ENCODE measurements around the gene FXR2. TPM values are rescaled to one million over a fixed set of nuclear protein-coding genes. Genes with fewer than 3 reads are reported as not detected.

Gene FXR2
- total RNA-seq, 1 donor from 2014 or later: 42.7 TPM

DNA sequence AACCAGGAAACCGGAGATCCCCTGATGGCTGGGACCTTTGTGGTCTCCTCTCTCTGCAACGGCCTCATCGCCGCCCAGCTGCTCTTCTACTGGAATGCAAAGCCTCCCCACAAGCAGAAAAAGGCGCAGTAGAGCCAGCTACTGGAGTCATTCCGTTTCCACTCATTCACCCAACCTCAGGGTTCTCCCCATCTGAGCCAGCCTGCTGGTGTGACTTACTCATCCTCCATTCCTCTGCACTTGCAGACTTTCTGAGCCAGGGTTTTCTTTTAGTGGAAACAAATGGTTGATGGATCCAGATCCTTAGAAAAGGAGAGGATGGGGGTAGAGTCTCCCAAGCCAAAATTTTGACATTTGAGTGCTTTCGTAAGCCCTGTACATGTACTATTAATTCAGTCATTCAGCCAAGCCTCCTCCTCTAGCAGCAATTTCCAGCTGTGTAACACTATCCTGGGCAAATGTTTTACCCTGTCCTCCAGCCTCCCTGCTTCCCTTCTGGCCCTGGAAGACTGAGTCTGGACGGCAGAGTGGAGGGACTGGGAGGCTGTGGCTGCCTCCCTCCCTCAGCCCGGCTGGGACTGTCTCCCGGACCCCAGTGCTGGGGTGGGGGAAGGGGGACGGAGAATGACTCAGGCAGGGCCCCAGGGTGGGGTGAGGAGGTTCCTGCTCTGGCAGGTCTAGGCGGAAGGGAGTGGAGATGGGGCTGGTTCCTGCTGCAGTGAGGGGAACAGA, 27.1 kb downstream of the FXR2 start:
- H3F3A ChIP-seq (ENCODE audit: low read depth): peaks cover 54% of the 10 kb centered on the region
- no peaks in the 10 kb centered on the region for H3K36me3 ChIP-seq
- peaks cover 44% of the 10 kb centered on the region for H3K4me1 ChIP-seq
- no peaks in the 10 kb centered on the region for H3K27me3 ChIP-seq
- no peak for DNase-seq (ENCODE audit: low spot score)
- no peak overlapping the region for H3K27ac ChIP-seq
- Mint-ChIP-seq H3K9me3 (no peaks in the 10 kb centered on the region), H3K4me3 (no peak overlapping the region), H3K4me1 (peaks cover 25% of the 10 kb centered on the region), H3K27ac (no peak overlapping the region), H3K36me3 (peaks cover 20% of the 10 kb centered on the region), H3K27me3 (ENCODE audit: insufficient read depth, low read depth) (peaks cover 17% of the 10 kb centered on the region)
- no peak overlapping the region for H3K9ac ChIP-seq
- TF ChIP-seq, protein P1, sequence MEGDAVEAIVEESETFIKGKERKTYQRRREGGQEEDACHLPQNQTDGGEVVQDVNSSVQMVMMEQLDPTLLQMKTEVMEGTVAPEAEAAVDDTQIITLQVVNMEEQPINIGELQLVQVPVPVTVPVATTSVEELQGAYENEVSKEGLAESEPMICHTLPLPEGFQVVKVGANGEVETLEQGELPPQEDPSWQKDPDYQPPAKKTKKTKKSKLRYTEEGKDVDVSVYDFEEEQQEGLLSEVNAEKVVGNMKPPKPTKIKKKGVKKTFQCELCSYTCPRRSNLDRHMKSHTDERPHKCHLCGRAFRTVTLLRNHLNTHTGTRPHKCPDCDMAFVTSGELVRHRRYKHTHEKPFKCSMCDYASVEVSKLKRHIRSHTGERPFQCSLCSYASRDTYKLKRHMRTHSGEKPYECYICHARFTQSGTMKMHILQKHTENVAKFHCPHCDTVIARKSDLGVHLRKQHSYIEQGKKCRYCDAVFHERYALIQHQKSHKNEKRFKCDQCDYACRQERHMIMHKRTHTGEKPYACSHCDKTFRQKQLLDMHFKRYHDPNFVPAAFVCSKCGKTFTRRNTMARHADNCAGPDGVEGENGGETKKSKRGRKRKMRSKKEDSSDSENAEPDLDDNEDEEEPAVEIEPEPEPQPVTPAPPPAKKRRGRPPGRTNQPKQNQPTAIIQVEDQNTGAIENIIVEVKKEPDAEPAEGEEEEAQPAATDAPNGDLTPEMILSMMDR (IDR thresholded peaks at IDR 0.05): no peak
- TF ChIP-seq EZH2 (IDR thresholded peaks at IDR 0.05): no peak
- no peak for TF ChIP-seq EZH2phosphoT487 (IDR thresholded peaks at IDR 0.05)
- H4K20me1 ChIP-seq (ENCODE audit: low read depth): peaks cover 5% of the 10 kb centered on the region
- no peak overlapping the region for H3K4me2 ChIP-seq
- no peak overlapping the region for H3K4me3 ChIP-seq
- no peaks in the 10 kb centered on the region for H3K9me3 ChIP-seq (ENCODE audit: low read depth)
- H3K79me2 ChIP-seq (ENCODE audit: low read depth): peaks cover 35% of the 10 kb centered on the region
- no peak overlapping the region for H2AFZ ChIP-seq (replicated peaks)

DNA sequence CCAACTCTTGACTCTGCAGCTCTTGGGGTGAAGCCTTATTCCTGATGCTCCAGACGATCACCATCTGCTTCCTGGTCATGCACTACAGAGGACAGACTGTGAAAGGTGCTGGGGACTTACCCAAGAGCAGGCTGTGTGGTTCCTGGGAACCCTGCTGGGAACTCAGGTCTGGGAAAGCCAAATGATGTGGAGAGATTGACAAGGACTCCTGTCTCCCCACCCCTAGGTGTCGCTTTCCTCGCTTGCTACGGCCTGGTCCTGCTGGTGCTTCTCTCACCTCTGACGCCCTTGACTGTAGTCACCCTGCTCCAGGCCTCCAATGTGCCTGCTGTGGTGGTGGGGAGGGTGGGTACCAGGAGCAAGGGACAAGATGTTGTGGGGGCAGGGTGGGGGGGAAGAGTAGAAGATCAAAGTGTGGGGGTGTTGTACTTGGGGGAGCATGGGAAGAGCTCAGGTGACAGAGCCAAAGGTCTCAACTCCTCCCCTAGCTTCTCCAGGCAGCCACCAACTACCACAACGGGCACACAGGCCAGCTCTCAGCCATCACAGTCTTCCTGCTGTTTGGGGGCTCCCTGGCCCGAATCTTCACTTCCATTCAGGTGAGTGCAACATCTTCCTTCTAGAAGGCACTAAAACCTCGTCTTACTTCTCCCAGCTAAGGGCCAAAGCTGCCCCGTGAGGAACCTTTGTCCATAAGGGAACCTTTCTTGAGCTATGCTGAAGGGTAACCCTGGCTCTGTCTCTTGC, 27.9 kb downstream of the FXR2 start:
- no peaks in the 10 kb centered on the region for H3K27me3 ChIP-seq
- Mint-ChIP-seq H3K27me3 (ENCODE audit: insufficient read depth, low read depth) (peaks cover 17% of the 10 kb centered on the region), H3K4me1 (peaks cover 32% of the 10 kb centered on the region), H3K27ac (no peak overlapping the region), H3K4me3 (no peak overlapping the region), H3K36me3 (peaks cover 20% of the 10 kb centered on the region), H3K9me3 (no peaks in the 10 kb centered on the region)
- H3K36me3 ChIP-seq: no peaks in the 10 kb centered on the region
- no peak for DNase-seq (ENCODE audit: low spot score)
- H3F3A ChIP-seq (ENCODE audit: low read depth): peaks cover 53% of the 10 kb centered on the region
- no peak overlapping the region for H3K27ac ChIP-seq
- H3K4me1 ChIP-seq: peaks cover 40% of the 10 kb centered on the region
- H3K79me2 ChIP-seq (ENCODE audit: low read depth): peaks cover 41% of the 10 kb centered on the region
- no peak overlapping the region for H3K9ac ChIP-seq
- H3K4me2 ChIP-seq: no peak overlapping the region
- H3K4me3 ChIP-seq: no peak overlapping the region
- TF ChIP-seq EZH2phosphoT487 (IDR thresholded peaks at IDR 0.05): no peak
- TF ChIP-seq, protein P1 (IDR thresholded peaks at IDR 0.05): peak; percentile 16
- no peaks in the 10 kb centered on the region for H3K9me3 ChIP-seq (ENCODE audit: low read depth)
- H2AFZ ChIP-seq (replicated peaks): no peak overlapping the region
- peaks cover 5% of the 10 kb centered on the region for H4K20me1 ChIP-seq (ENCODE audit: low read depth)

DNA sequence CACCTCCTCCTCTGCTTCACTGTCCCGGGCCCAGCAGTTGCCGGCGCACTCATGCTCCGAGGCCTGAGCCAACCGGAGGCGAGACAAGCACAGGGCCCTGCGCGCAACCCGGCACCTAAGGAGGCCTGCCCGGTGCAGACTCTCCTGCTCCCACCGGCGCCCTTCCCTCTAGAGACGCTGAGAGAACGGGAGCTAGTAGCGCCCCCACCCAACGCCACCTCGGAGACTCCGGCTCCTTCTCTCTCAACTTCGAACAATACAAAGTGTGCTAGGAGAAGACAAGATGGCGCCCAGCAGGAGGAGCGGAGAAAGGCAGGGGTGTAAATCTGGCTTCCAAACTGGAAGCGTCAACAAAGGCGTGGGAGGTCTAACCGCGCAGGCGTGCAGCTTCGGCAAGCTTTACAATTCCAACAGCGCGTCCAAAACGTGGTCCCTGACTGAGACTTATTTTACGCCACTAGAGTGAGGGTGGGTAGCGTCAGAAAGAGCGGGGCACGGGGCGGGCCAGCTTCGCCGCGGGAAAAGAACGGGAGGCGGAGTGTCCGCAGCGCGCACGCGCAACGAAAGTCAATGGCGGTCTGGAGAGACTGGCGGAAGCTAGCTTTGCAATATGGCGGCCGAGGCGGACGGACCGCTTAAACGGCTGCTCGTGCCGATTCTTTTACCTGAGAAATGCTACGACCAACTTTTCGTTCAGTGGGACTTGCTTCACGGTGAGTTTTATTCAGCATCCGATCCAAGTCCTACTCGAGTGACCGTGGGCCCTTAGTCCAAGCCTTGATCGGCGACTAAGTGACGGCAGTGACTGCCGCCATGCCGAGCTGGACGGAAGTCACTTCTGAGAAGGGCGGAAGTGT, 31.2 kb downstream of the FXR2 start, which contains the start of gene MPDU1:
Gene MPDU1 (plus strand): TSS at position 600 of the 857 bp plus-strand sequence. CDS start 11 bp downstream, at position 611.
- peaks cover 15% of the 10 kb centered on the region for H3K4me1 ChIP-seq
- H3K27ac ChIP-seq: peak within 1 kb of the TSS; percentile 93
- H3K9me3 ChIP-seq (ENCODE audit: low read depth): no peaks in the 10 kb centered on the region
- DNase-seq (ENCODE audit: low spot score): peak; percentile 98
- Mint-ChIP-seq H3K4me1 (peaks cover 38% of the 10 kb centered on the region), H3K27ac (peak within 1 kb of the TSS; percentile 100), H3K4me3 (peak within 1 kb of the TSS; percentile 100), H3K27me3 (ENCODE audit: insufficient read depth, low read depth) (peaks cover 15% of the 10 kb centered on the region), H3K9me3 (no peaks in the 10 kb centered on the region), H3K36me3 (peaks cover 16% of the 10 kb centered on the region)
- H3K27me3 ChIP-seq: no peaks in the 10 kb centered on the region
- H3F3A ChIP-seq (ENCODE audit: low read depth): peaks cover 51% of the 10 kb centered on the region
- peaks cover 34% of the 10 kb centered on the region for H3K79me2 ChIP-seq (ENCODE audit: low read depth)
- H2AFZ ChIP-seq (replicated peaks): peak within 1 kb of the TSS; percentile 91
- TF ChIP-seq EZH2 (IDR thresholded peaks at IDR 0.05): no peak
- TF ChIP-seq, protein P1 (IDR thresholded peaks at IDR 0.05): no peak
- no peak for TF ChIP-seq EZH2phosphoT487 (IDR thresholded peaks at IDR 0.05)
- H3K4me3 ChIP-seq: peak within 1 kb of the TSS; percentile 57
- H3K9ac ChIP-seq: peak within 1 kb of the TSS; percentile 92
- no peaks in the 10 kb centered on the region for H3K36me3 ChIP-seq
- peaks cover 8% of the 10 kb centered on the region for H4K20me1 ChIP-seq (ENCODE audit: low read depth)
- peak within 1 kb of the TSS; percentile 86 for H3K4me2 ChIP-seq
